Measurements from ENCODE around the gene SNCA. TPM values are rescaled to one million over a fixed set of nuclear protein-coding genes. Genes with fewer than 3 reads are reported as not detected.

SNCA gene
- total RNA-seq, 4 donors from 2014 or later: 2.2 to 7.8 (median 4.0) TPM

GRCh38 chr4:89681219-89681618 lies 155.7 kb downstream of the SNCA start:
- DNase-seq: no peak

GRCh38 chr4:89674876-89675459 lies 162.0 kb downstream of the SNCA start:
- Histone ChIP-seq H3K27me3 (no peaks in the 10 kb centered on the region), H3K4me1 (no peaks in the 10 kb centered on the region), H3K9me3 (no peaks in the 10 kb centered on the region), H3K27ac (no peak overlapping the region), H3K36me3 (no peaks in the 10 kb centered on the region), H3K4me3 (no peak overlapping the region)
- 51 to 73% methylated on average over 9 of the region's 9 CpGs for WGBS, 2 donors (ENCODE audit: low coverage in 1 of 2)
- in situ Hi-C loops (cut with MboI; ENCODE audit: low pct_ligation_motif_present in 1 of 4, low pct_unique_long_range_greater_than_20kb in 1 of 4, low sequenced_read_pairs in 3 of 4) (no loop called here), intact Hi-C loops (cut with DNase I; ENCODE audit: low total_unique reads) (no loop called here)
- TF ChIP-seq CTCF (IDR thresholded peaks at IDR 0.05) (no peak), POLR2AphosphoS5 (IDR thresholded peaks at IDR 0.05) (no peak), POLR2A (IDR thresholded peaks at IDR 0.05) (no peak), EP300 (IDR thresholded peaks at IDR 0.05; ENCODE audit: low read depth) (no peak)
- no peak for DNase-seq

More at GRCh38 chr4:89681219-89681618, 155.7 kb downstream of the SNCA start:
- intact Hi-C loops (cut with DNase I; ENCODE audit: low total_unique reads): no loop called here
- no peak overlapping the region for H3K27ac ChIP-seq
- TF ChIP-seq EP300 (IDR thresholded peaks at IDR 0.05; ENCODE audit: low read depth): no peak
- no peak for TF ChIP-seq POLR2AphosphoS5 (IDR thresholded peaks at IDR 0.05)
- no peak for TF ChIP-seq CTCF (IDR thresholded peaks at IDR 0.05)
- TF ChIP-seq POLR2A (IDR thresholded peaks at IDR 0.05): no peak
- 86% methylated on average over 4 to 8 of the region's 8 CpGs for WGBS, 2 donors (ENCODE audit: low coverage in 1 of 2)
- no peaks in the 10 kb centered on the region for H3K27me3 ChIP-seq
- no peaks in the 10 kb centered on the region for H3K4me1 ChIP-seq
- in situ Hi-C loops (cut with MboI; ENCODE audit: low pct_ligation_motif_present in 1 of 4, low pct_unique_long_range_greater_than_20kb in 1 of 4, low sequenced_read_pairs in 3 of 4): no loop called here
- H3K4me3 ChIP-seq: no peak overlapping the region
- H3K36me3 ChIP-seq: no peaks in the 10 kb centered on the region
- no peaks in the 10 kb centered on the region for H3K9me3 ChIP-seq

Other genes with a start within 250 kb of the SNCA start
- 10 to 100 TPM in 2 of 4 donors, 1 to 10 TPM in 2; 3.0 to 27.9 (median 8.0) TPM for gene MMRN1, start 57.7 kb upstream of the SNCA start, total RNA-seq

Measured in transverse colon (tissue), 4 donors.